GM12872 (cell line): Measurements from ENCODE around the gene ELAVL4.

Experiments used
- CTCF ChIP-seq: IDR thresholded peaks from 3 replicates; pipeline ENCODE4 v1.5.1; 2011; ENCODE audit warnings: low read depth, mild to moderate bottlenecking, low read length, moderate library complexity; ENCODE audit not compliant: insufficient read depth

Gene ELAVL4

GRCh38 chr1:50147191-50147850 is 38.6 kb downstream of the ELAVL4 start:
- TF ChIP-seq CTCF = no peak

- no peak for TF ChIP-seq CTCF
Observed at GRCh38 chr1:50148142-50148923, 39.6 kb downstream of the ELAVL4 start.

- TF ChIP-seq CTCF = no peak
Observed at GRCh38 chr1:50152236-50152635, 43.5 kb downstream of the ELAVL4 start.

GRCh38 chr1:50155541-50155940 is 46.8 kb downstream of the ELAVL4 start:
- no peak for TF ChIP-seq CTCF

- no peak for TF ChIP-seq CTCF
Observed at GRCh38 chr1:50156241-50157010, 47.7 kb downstream of the ELAVL4 start.

GRCh38 chr1:50157306-50157941 is 48.7 kb downstream of the ELAVL4 start:
- no peak for TF ChIP-seq CTCF

GRCh38 chr1:50158421-50158820 is 49.7 kb downstream of the ELAVL4 start:
- TF ChIP-seq CTCF = no peak
